ENCODE data around the gene DPEP2.

- TF ChIP-seq CTCF (conservative IDR thresholded peaks at IDR 0.05 in 1 of 2, IDR thresholded peaks at IDR 0.05 in 1 of 2; ENCODE audit: extremely low read depth in 1 of 2, insufficient read depth in 1 of 2, low read depth in 1 of 2, low read length in 2 of 2) (no peak), EZH2 (IDR thresholded peaks at IDR 0.05; ENCODE audit: borderline replicate concordance, low read length) (no peak)
These were observed 9.8 kb downstream of the DPEP2 start for GRCh38 chr16:67989322-67990017.

Measured in mammary epithelial cell (primary cell).